Measurements from ENCODE around the gene COMMD10. TPM values are rescaled to one million over a fixed set of nuclear protein-coding genes. Genes with fewer than 3 reads are reported as not detected.

Gene COMMD10
- total and polyA plus RNA-seq, 2 of the 8 experiments (the other 6 are each of a cell fraction or from before 2014, with no cell fraction given): 16.5 to 43.4 TPM

DNA sequence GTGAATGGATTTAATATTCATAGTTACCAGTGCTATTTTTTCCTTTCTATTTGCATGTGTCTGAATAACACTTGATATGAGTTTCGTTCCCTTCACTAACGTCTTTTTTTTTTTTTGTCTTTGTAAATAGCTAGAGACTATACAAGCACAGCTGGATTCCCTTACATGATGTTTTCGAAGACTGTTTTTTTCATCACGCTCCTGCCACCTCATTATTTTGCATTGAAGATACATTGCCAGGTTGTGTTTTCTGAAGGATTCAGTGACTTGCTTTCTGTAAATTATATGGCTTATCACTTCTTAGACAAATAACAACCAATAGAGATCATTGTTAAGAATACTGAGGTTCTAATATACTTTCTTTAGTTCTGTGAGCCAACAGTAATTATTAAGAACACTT, 207.5 kb downstream of the COMMD10 start:
- no peak overlapping the region for H3K14ac ChIP-seq (ENCODE audit: insufficient read length)

More for the DNA sequence above, 207.5 kb downstream of the COMMD10 start:
- DNase-seq (ENCODE audit: low read depth in 1 of 2, low spot score in 2 of 2): no peak
- TF ChIP-seq YY1 (IDR thresholded peaks at IDR 0.05; ENCODE audit: low read depth, low read length) (no peak), SUZ12 (IDR thresholded peaks at IDR 0.05; ENCODE audit: low read length) (no peak), GABPA (IDR thresholded peaks at IDR 0.05; ENCODE audit: borderline replicate concordance, insufficient read depth, low read length) (no peak), BCL11A (IDR thresholded peaks at IDR 0.05; ENCODE audit: low read depth in 2 of 2, low read length in 2 of 2) (no peak), EGR1 (IDR thresholded peaks at IDR 0.05; ENCODE audit: borderline replicate concordance, low read depth, low read length) (no peak), ASH2L (IDR thresholded peaks at IDR 0.05; ENCODE audit: low read length) (no peak), TAF7 (optimal IDR thresholded peaks at IDR 0.05; ENCODE audit: borderline replicate concordance, low read depth, low read length) (no peak), CBX5 (IDR thresholded peaks at IDR 0.05; ENCODE audit: low read depth, low read length) (no peak), RFX5 (IDR thresholded peaks at IDR 0.05; ENCODE audit: borderline replicate concordance, low read depth, low read length) (no peak)
- TF ChIP-seq, protein P1, sequence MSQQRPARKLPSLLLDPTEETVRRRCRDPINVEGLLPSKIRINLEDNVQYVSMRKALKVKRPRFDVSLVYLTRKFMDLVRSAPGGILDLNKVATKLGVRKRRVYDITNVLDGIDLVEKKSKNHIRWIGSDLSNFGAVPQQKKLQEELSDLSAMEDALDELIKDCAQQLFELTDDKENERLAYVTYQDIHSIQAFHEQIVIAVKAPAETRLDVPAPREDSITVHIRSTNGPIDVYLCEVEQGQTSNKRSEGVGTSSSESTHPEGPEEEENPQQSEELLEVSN (IDR thresholded peaks at IDR 0.05): no peak
- TF ChIP-seq, protein P2, sequence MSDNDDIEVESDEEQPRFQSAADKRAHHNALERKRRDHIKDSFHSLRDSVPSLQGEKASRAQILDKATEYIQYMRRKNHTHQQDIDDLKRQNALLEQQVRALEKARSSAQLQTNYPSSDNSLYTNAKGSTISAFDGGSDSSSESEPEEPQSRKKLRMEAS (IDR thresholded peaks at IDR 0.05): no peak
- Histone ChIP-seq H2BK20ac (ENCODE audit: low read length) (no peak overlapping the region), H3K9me3 (ENCODE audit: insufficient read depth in 2 of 2, low read depth in 1 of 2, low read length in 1 of 2) (no peaks in the 10 kb centered on the region), H2AFZ (ENCODE audit: low read length) (no peak overlapping the region), H3K4ac (replicated peaks; ENCODE audit: insufficient read length, low read depth, low read length) (no peak overlapping the region), H4K20me1 (replicated peaks in 1 of 2; ENCODE audit: control insufficient read depth in 1 of 2, insufficient read depth in 2 of 2, low read length in 2 of 2) (no peaks in the 10 kb centered on the region), H3K4me3 (ENCODE audit: extremely low read depth in 1 of 4, insufficient read depth in 2 of 4, low read depth in 3 of 4, low read length in 4 of 4) (no peak overlapping the region), H3K79me2 (ENCODE audit: control insufficient read depth in 1 of 2, insufficient read depth in 2 of 2, low read length in 2 of 2) (no peaks in the 10 kb centered on the region), H3K9ac (replicated peaks in 1 of 4; ENCODE audit: extremely low read depth in 1 of 4, low read depth in 3 of 4, low read length in 3 of 4) (no peak overlapping the region), H2BK15ac (ENCODE audit: low read length) (no peak overlapping the region), H3K27me3 (replicated peaks in 1 of 4; ENCODE audit: control insufficient read depth in 3 of 4, extremely low read depth in 1 of 4, insufficient read depth in 3 of 4, low read length in 3 of 4) (no peaks in the 10 kb centered on the region), H3K23ac (ENCODE audit: insufficient read length) (no peak overlapping the region), H4K91ac (replicated peaks; ENCODE audit: insufficient read length, low read length) (no peak overlapping the region), H4K5ac (ENCODE audit: insufficient read length, low read depth, low read length) (no peak overlapping the region), H3K79me1 (ENCODE audit: low read depth, low read length) (no peaks in the 10 kb centered on the region), H3K27ac (ENCODE audit: low read depth, low read length) (no peak overlapping the region), H3K18ac (ENCODE audit: extremely low read depth, low read length) (no peak overlapping the region), H2BK120ac (replicated peaks; ENCODE audit: low read depth, low read length) (no peak overlapping the region), H3K23me2 (ENCODE audit: low read depth, low read length) (no peaks in the 10 kb centered on the region; the same call in 1 of the 2 replicates), H3K56ac (replicated peaks; ENCODE audit: insufficient read length, low read depth, low read length) (no peak overlapping the region), H3K4me2 (ENCODE audit: insufficient read depth in 1 of 2, low read depth in 2 of 2, low read length in 2 of 2) (no peak overlapping the region), H2BK12ac (ENCODE audit: low read depth, low read length) (no peak overlapping the region), H2AK5ac (ENCODE audit: low read depth, low read length) (no peak overlapping the region), H4K8ac (ENCODE audit: extremely low read depth, insufficient read depth, low read length) (no peak overlapping the region), H3K36me3 (ENCODE audit: control insufficient read depth in 2 of 4, insufficient read depth in 4 of 4, low read length in 3 of 4) (no peaks in the 10 kb centered on the region; a peak in 1 of 8 replicates), H2BK5ac (ENCODE audit: low read depth, low read length) (no peak overlapping the region), H3K4me1 (replicated peaks in 1 of 4; ENCODE audit: control insufficient read depth in 3 of 4, insufficient read depth in 4 of 4, low read length in 3 of 4) (no peaks in the 10 kb centered on the region)
- FAIRE-seq: no peak
- WGBS, 2 experiments (ENCODE audit: extremely low coverage in 1 of 2, insufficient coverage in 1 of 2, insufficient read length in 1 of 2, insufficient replicate concordance in 2 of 2, low coverage in 1 of 2, low lambda C conversion rate in 2 of 2, missing lambda C conversion rate in 1 of 2): 58% methylated on average over 4 of the region's 4 CpGs; no CpG with 5 or more reads in 1 of the 2 experiments
- ChIA-PET CTCF (ENCODE audit: partially characterized antibody) (interaction anchor here (0.6 to 0.8 kb wide), 2 partner anchors 28 to 73 kb away, joined by 4 read pairs; no protein-coding TSS in a partner anchor), POLR2A (ENCODE audit: partially characterized antibody) (no interaction called here)

All from H1 (cell line).